Kidney tubule cell (primary cell): ENCODE measurements around the gene CDC42SE2.

Experiments used
- DNase-seq: peaks from one replicate; pipeline ENCODE4 v3.0.0-alpha.2; 2018; ENCODE audit warnings: low spot score

CDC42SE2 gene

GRCh38 chr5:131366428-131366827, 102.6 kb downstream of the CDC42SE2 start:
- DNase-seq, result no peak

GRCh38 chr5:131367219-131367860, 103.5 kb downstream of the CDC42SE2 start:
- no peak for DNase-seq

GRCh38 chr5:131368866-131369265, 105.0 kb downstream of the CDC42SE2 start:
- DNase-seq, result no peak

- no peak for DNase-seq
Measured at GRCh38 chr5:131369558-131369957, 105.7 kb downstream of the CDC42SE2 start.

GRCh38 chr5:131371835-131372234, 108.0 kb downstream of the CDC42SE2 start:
- no peak for DNase-seq

- DNase-seq, result no peak
Measured at GRCh38 chr5:131373265-131373664, 109.4 kb downstream of the CDC42SE2 start.

GRCh38 chr5:131375351-131375750, 111.5 kb downstream of the CDC42SE2 start:
- DNase-seq, result peak; percentile 34

- peak; percentile 16 for DNase-seq
Measured at GRCh38 chr5:131377346-131377745, 113.5 kb downstream of the CDC42SE2 start.

GRCh38 chr5:131377785-131378325, 114.0 kb downstream of the CDC42SE2 start:
- peak; percentile 20 for DNase-seq

GRCh38 chr5:131378721-131379541, 115.1 kb downstream of the CDC42SE2 start:
- peak; percentile 46 for DNase-seq

- peak; percentile 94 for DNase-seq
Measured at GRCh38 chr5:131379723-131380122, 115.9 kb downstream of the CDC42SE2 start.

- peak; percentile 17 for DNase-seq
Measured at GRCh38 chr5:131380238-131380637, 116.4 kb downstream of the CDC42SE2 start.

GRCh38 chr5:131381021-131381420, 117.2 kb downstream of the CDC42SE2 start:
- no peak for DNase-seq

GRCh38 chr5:131381777-131382176, 117.9 kb downstream of the CDC42SE2 start:
- DNase-seq, result no peak

GRCh38 chr5:131382407-131383395, 118.8 kb downstream of the CDC42SE2 start:
- peak; percentile 79 for DNase-seq

- no peak for DNase-seq
Measured at GRCh38 chr5:131384173-131384572, 120.3 kb downstream of the CDC42SE2 start.

GRCh38 chr5:131384616-131385214, 120.9 kb downstream of the CDC42SE2 start:
- DNase-seq, result no peak

GRCh38 chr5:131386124-131386523, 122.3 kb downstream of the CDC42SE2 start:
- no peak for DNase-seq

- DNase-seq, result peak; percentile 89
Measured at GRCh38 chr5:131386779-131387178, 122.9 kb downstream of the CDC42SE2 start.

- DNase-seq, result no peak
Measured at GRCh38 chr5:131387255-131387654, 123.4 kb downstream of the CDC42SE2 start.

GRCh38 chr5:131389096-131389868, 125.4 kb downstream of the CDC42SE2 start:
- DNase-seq, result no peak
